HepG2 (cell line): ENCODE data around the gene GALR1. TPM values are rescaled to one million over a fixed set of nuclear protein-coding genes. Genes with fewer than 3 reads are reported as not detected.

ENCODE experiments used
- ATAC-seq: fragments of 200-7000 bp; cut with Tn5 transposase; 3 replicates; pipeline ENCODE4 v1.9.1; 2020; ENCODE audit warnings: mild to moderate bottlenecking, moderate library complexity
- BruUV-seq: library from RNA; stranded (reverse); fragments of 400-500 nt; replicated peaks from 2 replicates; lab custom pipeline; 2021; lab: Mats Ljungman, UMichigan
- CTCF ChIA-PET: fragments of 300-600 bp; formaldehyde crosslinking; extraction: SDS; loops from one replicate; lab custom pipeline; 2021; ENCODE audit warnings: low total read pairs, inconsistent platforms, low intra/inter-chr PET ratio; lab: Yijun Ruan, JAX
- POLR2A ChIA-PET: fragments of 350-600 bp; sonication (Branson Sonifier 250); formaldehyde crosslinking; loops from one replicate; lab custom pipeline; 2020; ENCODE audit warnings: antibody characterized with exemption, inconsistent platforms; lab: Yijun Ruan, JAX
- DNase-seq: peaks from one replicate; pipeline ENCODE4 v3.0.0-alpha.2; 2015; ENCODE audit warnings: low spot score
- FAIRE-seq: peaks from 3 replicates; lab custom pipeline; 2011; peaks lifted over from hg19 to GRCh38; lab: Jason Lieb, UNC
- H2AFZ ChIP-seq: one replicate; pipeline ENCODE4 v1.6.1; 2011; ENCODE audit warnings: low read length, inconsistent platforms
- H3K27ac ChIP-seq: fragments of 300-600 bp; 3 replicates; pipeline ENCODE4 v1.8.0; 2011; ENCODE audit warnings: mixed run types, mild to moderate bottlenecking, mixed read lengths, low read length, inconsistent platforms; ENCODE audit not compliant: insufficient read depth; ENCODE audit errors: extremely low read length
- H3K27me3 ChIP-seq, 2 experiments: fragments of 200-600 bp in 1 of 2; 2 replicates in 1 of 2; 3 replicates in 1 of 2; pipeline versions ENCODE4 v1.6.0 to v1.8.0; 2011; ENCODE audit warnings: low read length in 2 of 2, mild to moderate bottlenecking in 2 of 2, moderate library complexity in 2 of 2, inconsistent platforms in 1 of 2; ENCODE audit not compliant: insufficient read depth in 2 of 2, control insufficient read depth in 1 of 2
- H3K36me3 ChIP-seq, 2 experiments: fragments of 200-600 bp in 1 of 2; replicated peaks in 1 of 2; 2 replicates in 1 of 2; 3 replicates in 1 of 2; pipeline versions ENCODE4 v1.5.1 to v1.8.0; 2011; ENCODE audit warnings: low read length in 2 of 2, inconsistent platforms in 1 of 2; ENCODE audit not compliant: insufficient read depth in 2 of 2, control insufficient read depth in 1 of 2
- H3K4me1 ChIP-seq: 2 replicates; pipeline ENCODE4 v1.5.1; 2012; ENCODE audit warnings: low read length, inconsistent platforms; ENCODE audit not compliant: insufficient read depth
- H3K4me2 ChIP-seq: 2 replicates; pipeline ENCODE4 v1.6.0; 2011; ENCODE audit warnings: low read depth, low read length, inconsistent platforms
- H3K4me3 ChIP-seq, 3 experiments: fragments of 200-600 bp in 1 of 3; sonication (generic), shearing (Covaris generic) in 1 of 3; replicated peaks in 1 of 3; 2 replicates each; pipeline ENCODE4 v1.5.1; 2011 to 2016; ENCODE audit warnings: low read length in 3 of 3, inconsistent platforms in 2 of 3, low read depth in 2 of 3, mild to moderate bottlenecking in 2 of 3, control low read depth in 1 of 3, mixed read lengths in 1 of 3; ENCODE audit not compliant: insufficient read depth in 1 of 3
- H3K79me2 ChIP-seq: one replicate; pipeline ENCODE4 v1.6.1; 2011; ENCODE audit warnings: low read length, inconsistent platforms; ENCODE audit not compliant: insufficient read depth
- H3K9ac ChIP-seq: 2 replicates; pipeline ENCODE4 v1.6.0; 2011; ENCODE audit warnings: mild to moderate bottlenecking, low read depth, low read length, inconsistent platforms; ENCODE audit not compliant: insufficient read depth
- H3K9me3 ChIP-seq: 2 replicates; pipeline ENCODE4 v1.5.1; 2012; ENCODE audit warnings: mild to moderate bottlenecking, low read length
- H4K20me1 ChIP-seq: 2 replicates; pipeline ENCODE4 v1.6.0; 2011; ENCODE audit warnings: inconsistent platforms, mild to moderate bottlenecking, low read length, moderate library complexity; ENCODE audit not compliant: insufficient read depth
- ARNT ChIP-seq: fragments of 450-650 bp; IDR thresholded peaks from 2 replicates; pipeline ENCODE4 v1.6.1; 2017
- ATF7 ChIP-seq, 2 experiments: fragments of 450-650 bp in 1 of 2; sonication (generic) in 1 of 2; formaldehyde crosslinking in 1 of 2; IDR thresholded peaks; 2 replicates each; pipeline versions ENCODE4 v1.4.0 to v1.6.1; 2016 to 2020; ENCODE audit warnings: antibody characterized with exemption in 1 of 2, mild to moderate bottlenecking in 1 of 2, missing genetic modification reagents in 1 of 2
- CEBPB ChIP-seq: IDR thresholded peaks from 2 replicates; pipeline ENCODE4 v1.6.1; 2011; ENCODE audit warnings: low read depth, low read length, improper control_type of control experiment, borderline replicate concordance
- CREB1 ChIP-seq, 2 experiments: fragments of 450-650 bp in 1 of 2; IDR thresholded peaks; 2 replicates each; pipeline ENCODE4 v1.6.1; 2016 to 2017; ENCODE audit warnings: control low read depth in 1 of 2, mild to moderate bottlenecking in 1 of 2, missing compliant biosample characterization in 1 of 2, missing genetic modification characterization in 1 of 2
- HNRNPK ChIP-seq: fragments of 200-400 bp; formaldehyde crosslinking; IDR thresholded peaks from 2 replicates; pipeline ENCODE4 v1.6.1; 2018; ENCODE audit warnings: low read length, low read depth, moderate library complexity, mild to moderate bottlenecking; ENCODE audit not compliant: poor library complexity, severe bottlenecking
- RELA ChIP-seq: sonication (generic); formaldehyde crosslinking; IDR thresholded peaks from 2 replicates; pipeline ENCODE4 v1.4.0; 2020; ENCODE audit warnings: missing genetic modification reagents
- SP5 ChIP-seq: IDR thresholded peaks from 2 replicates; pipeline ENCODE4 v1.6.1; 2016; ENCODE audit warnings: low read depth, borderline replicate concordance
- SRSF4 ChIP-seq: fragments of 200-400 bp; formaldehyde crosslinking; IDR thresholded peaks from one replicate; pipeline ENCODE4 v1.6.1; 2018; ENCODE audit warnings: mild to moderate bottlenecking, low read depth, low read length, moderate library complexity; ENCODE audit not compliant: poor library complexity, severe bottlenecking
- ZNF879 ChIP-seq: sonication (generic); formaldehyde crosslinking; IDR thresholded peaks from 2 replicates; pipeline ENCODE4 v1.8.1; 2023; ENCODE audit warnings: missing genetic modification reagents
- WGBS: methylation state at CpG from one replicate; pipeline ENCODE4 v1.1.6; 2017; ENCODE audit warnings: low lambda C conversion rate; 5-methylcytosine and 5-hydroxymethylcytosine counted together
- in situ Hi-C: cut with HindIII; loops from 2 replicates; pipeline ENCODE4 v1.10.0; 2017; ENCODE audit warnings: low pct_unique_long_range_greater_than_20kb; ENCODE audit not compliant: extremely low pct_ligation_motif_present
- intact Hi-C: fragments of 100-400 bp; cut with micrococcal nuclease; formaldehyde crosslinking; loops from one replicate; pipeline ENCODE4 v1.10.0; 2022; ENCODE audit not compliant: unreplicated experiment
- polyA plus RNA-seq, 8 experiments: library from polyadenylated mRNA; depleted of rRNA in 3 of 8; stranded (reverse) in 7 of 8; unstranded in 1 of 8; fragments of >200 nt; fragmentation: Illumina TruSeq in 4 of 8; extraction: Trizol in 4 of 8; gene quantifications; 2 replicates each; pipeline versions ENCODE4 v1.2.1 to v1.2.3, GENCODE V29; 2011 to 2016; ENCODE audit warnings: low read depth in 4 of 8, missing spikeins in 1 of 8, mixed read lengths in 1 of 8; ENCODE audit not compliant: insufficient read depth in 1 of 8
- total RNA-seq, 5 experiments: library from RNA; depleted of rRNA; stranded (reverse); fragments of >200 nt; fragmentation: Illumina TruSeq; extraction: Trizol; gene quantifications; 2 replicates each; pipeline ENCODE4 v1.2.3, GENCODE V29; 2016; ENCODE audit warnings: low read depth in 1 of 5

The GALR1 gene
- total and polyA plus RNA-seq, 2 of the 13 experiments (the other 11 are each of a cell fraction or from before 2014, with no cell fraction given), result not detected

DNA sequence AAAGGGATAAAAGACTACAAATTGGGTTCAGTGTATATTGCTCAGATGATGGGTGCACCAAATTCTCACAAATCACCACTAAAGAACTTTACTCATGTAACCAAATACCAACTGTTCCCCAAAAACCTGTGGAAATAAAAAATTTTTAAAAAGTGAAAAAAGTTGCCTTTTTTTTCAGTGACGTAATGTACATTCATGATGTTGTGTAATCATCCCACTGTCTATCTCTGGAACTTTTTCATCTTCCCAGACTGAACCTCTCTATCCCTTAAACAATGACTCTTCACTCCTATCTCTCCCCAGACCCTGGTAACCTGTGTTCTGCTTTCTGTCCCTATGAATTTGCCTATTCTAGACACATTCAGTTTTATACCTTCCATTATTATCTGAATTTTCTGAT, 19.0 kb upstream of the GALR1 start:
- no peak overlapping the region for H3K9ac ChIP-seq
- H3K4me2 ChIP-seq, result no peak overlapping the region
- DNase-seq, result no peak
- H3K4me1 ChIP-seq, result no peaks in the 10 kb centered on the region
- TF ChIP-seq HNRNPK (peak; percentile 22), ARNT (no peak), CEBPB (0 out of 2 replicates have a peak, but pooled peaks have one; percentile 19), ZNF879 (CRISPR knock-in tag) (no peak), SP5 (no peak), SRSF4 (no peak), CREB1 (IDR thresholded peaks at IDR 0.05) (peak; percentile 64), CREB1 (CRISPR knock-in tag; IDR thresholded peaks at IDR 0.05) (no peak), ATF7 (IDR thresholded peaks at IDR 0.05) (peak; percentile 89), ATF7 (CRISPR knock-in tag; IDR thresholded peaks at IDR 0.05) (no peak), RELA (CRISPR knock-in tag) (no peak)
- TF ChIP-seq, all 625 proteins: peak for 4
- Histone ChIP-seq H2AFZ (no peak overlapping the region), H3K36me3 (no peaks in the 10 kb centered on the region), H4K20me1 (no peaks in the 10 kb centered on the region), H3K27me3 (peaks cover 3 to 6% of the 10 kb centered on the region in 2 experiments; a peak in 3 of 5 replicates), H3K4me3 (no peak overlapping the region), H3K79me2 (no peaks in the 10 kb centered on the region), H3K9me3 (no peaks in the 10 kb centered on the region), H3K27ac (no peak overlapping the region)
- POLR2A ChIA-PET, result no interaction called here
- WGBS, result 3% methylated on average over 1 of the region's 1 CpG
- in situ Hi-C loops (no loop called here), intact Hi-C loops (no loop called here)
- ATAC-seq (no peak), FAIRE-seq (no peak)
- no TSS peak for BruUV-seq
- CTCF ChIA-PET, result no interaction called here
